ENCODE measurements around the gene AKAP13.

DNA sequence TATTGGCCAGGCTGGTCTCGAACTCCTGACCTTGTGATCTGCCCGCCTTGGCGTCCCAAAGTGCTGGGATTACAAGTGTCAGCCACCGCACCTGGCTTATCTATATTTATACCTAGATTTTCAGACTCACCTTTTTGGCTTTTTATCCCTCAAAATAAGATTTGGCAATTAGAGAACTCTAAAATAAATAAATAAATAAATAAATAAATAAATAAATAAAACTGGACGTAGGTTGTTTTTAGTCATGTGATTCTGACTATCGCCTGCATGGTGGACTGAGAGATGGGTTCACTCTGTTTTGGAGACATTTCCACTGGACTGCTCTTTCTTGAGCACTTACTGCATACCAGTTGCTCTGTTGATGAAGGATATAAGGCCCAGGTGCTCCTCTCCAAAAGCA, 46.2 kb upstream of the AKAP13 start:
- TF ChIP-seq, protein P1, sequence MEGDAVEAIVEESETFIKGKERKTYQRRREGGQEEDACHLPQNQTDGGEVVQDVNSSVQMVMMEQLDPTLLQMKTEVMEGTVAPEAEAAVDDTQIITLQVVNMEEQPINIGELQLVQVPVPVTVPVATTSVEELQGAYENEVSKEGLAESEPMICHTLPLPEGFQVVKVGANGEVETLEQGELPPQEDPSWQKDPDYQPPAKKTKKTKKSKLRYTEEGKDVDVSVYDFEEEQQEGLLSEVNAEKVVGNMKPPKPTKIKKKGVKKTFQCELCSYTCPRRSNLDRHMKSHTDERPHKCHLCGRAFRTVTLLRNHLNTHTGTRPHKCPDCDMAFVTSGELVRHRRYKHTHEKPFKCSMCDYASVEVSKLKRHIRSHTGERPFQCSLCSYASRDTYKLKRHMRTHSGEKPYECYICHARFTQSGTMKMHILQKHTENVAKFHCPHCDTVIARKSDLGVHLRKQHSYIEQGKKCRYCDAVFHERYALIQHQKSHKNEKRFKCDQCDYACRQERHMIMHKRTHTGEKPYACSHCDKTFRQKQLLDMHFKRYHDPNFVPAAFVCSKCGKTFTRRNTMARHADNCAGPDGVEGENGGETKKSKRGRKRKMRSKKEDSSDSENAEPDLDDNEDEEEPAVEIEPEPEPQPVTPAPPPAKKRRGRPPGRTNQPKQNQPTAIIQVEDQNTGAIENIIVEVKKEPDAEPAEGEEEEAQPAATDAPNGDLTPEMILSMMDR (IDR thresholded peaks at IDR 0.05), result no peak
- TF ChIP-seq EZH2 (IDR thresholded peaks at IDR 0.05; ENCODE audit: borderline replicate concordance, insufficient read depth, low read depth, low read length, poor library complexity, severe bottlenecking), result no peak

Data from B cell (primary cell).